GM23248 (cell line): Measurements from ENCODE around the gene FOXK1.

Experiments
- EZH2 ChIP-seq: fragments of 200-600 bp; sonication (generic); IDR thresholded peaks from 2 replicates; pipeline ENCODE4 v1.6.1; 2018; ENCODE audit warnings: antibody characterized with exemption, mild to moderate bottlenecking; ENCODE audit not compliant: insufficient read depth, poor library complexity, severe bottlenecking
- EZH2phosphoT487 ChIP-seq: fragments of 200-600 bp; sonication (generic); IDR thresholded peaks from 2 replicates; pipeline ENCODE4 v1.6.1; 2018; ENCODE audit warnings: antibody characterized with exemption, moderate library complexity, mild to moderate bottlenecking, low read depth; ENCODE audit not compliant: insufficient read depth

GRCh38 chr7:4693749-4694148 is 11.7 kb downstream of the FOXK1 start:
- TF ChIP-seq EZH2phosphoT487: no peak
- no peak for TF ChIP-seq EZH2
